Vagina (tissue), 2 donors: ENCODE results near the gene LYZL2.

Experiments
- CTCF ChIP-seq, 3 experiments: fragments of 450-650 bp in 2 of 3; fragments of 200-600 bp in 1 of 3; sonication (generic) in 1 of 3; IDR thresholded peaks; one replicate each; pipeline ENCODE4 v1.5.1; 2017 to 2019; ENCODE audit warnings: antibody characterized with exemption in 3 of 3, mild to moderate bottlenecking in 2 of 3, moderate library complexity in 2 of 3
- POLR2A ChIP-seq, 2 donors: fragments of 450-650 bp; IDR thresholded peaks; one replicate each; pipeline ENCODE4 v1.6.1; 2017; ENCODE audit warnings: antibody characterized with exemption in 2 of 2, mild to moderate bottlenecking in 2 of 2, moderate library complexity in 2 of 2
- POLR2AphosphoS5 ChIP-seq, 2 donors: sonication (generic); formaldehyde crosslinking; IDR thresholded peaks; one replicate each; pipeline ENCODE4 v1.9.0; 2017; ENCODE audit warnings: antibody characterized with exemption in 2 of 2, mild to moderate bottlenecking in 2 of 2, low read depth in 1 of 2; ENCODE audit not compliant: insufficient read depth in 1 of 2

- TF ChIP-seq CTCF (IDR thresholded peaks at IDR 0.05) (no peak), POLR2A (IDR thresholded peaks at IDR 0.05) (no peak), POLR2AphosphoS5 (IDR thresholded peaks at IDR 0.05; ENCODE audit: insufficient read depth in 1 of 2, low read depth in 1 of 2) (no peak)
These were observed 55.7 kb downstream of the LYZL2 start for GRCh38 chr10:30573721-30574431.
